VCaP (cell line): ENCODE data around the gene TPO.

Experiments
- H3K27ac ChIP-seq: fragments of 450-650 bp; 2 replicates; pipeline ENCODE4 v1.5.1; 2017
- CTCF ChIP-seq: fragments of 450-650 bp; conservative IDR thresholded peaks from 2 replicates; pipeline ENCODE4 v1.5.1; 2017; ENCODE audit warnings: mild to moderate bottlenecking, moderate library complexity

TPO gene

GRCh38 chr2:1421731-1422130, 8.5 kb downstream of the TPO start:
- no peak overlapping the region for H3K27ac ChIP-seq
- TF ChIP-seq CTCF, result no peak

GRCh38 chr2:1422131-1422530, 8.9 kb downstream of the TPO start:
- no peak overlapping the region for H3K27ac ChIP-seq
- no peak for TF ChIP-seq CTCF

GRCh38 chr2:1422716-1423285, 9.5 kb downstream of the TPO start:
- no peak overlapping the region for H3K27ac ChIP-seq
- no peak for TF ChIP-seq CTCF

- no peak overlapping the region for H3K27ac ChIP-seq
- no peak for TF ChIP-seq CTCF
Measured at GRCh38 chr2:1427086-1427485, 13.8 kb downstream of the TPO start.

GRCh38 chr2:1429895-1430294, 16.6 kb downstream of the TPO start:
- no peak for TF ChIP-seq CTCF
- no peak overlapping the region for H3K27ac ChIP-seq

GRCh38 chr2:1430491-1430890, 17.2 kb downstream of the TPO start:
- H3K27ac ChIP-seq, result no peak overlapping the region
- no peak for TF ChIP-seq CTCF

- H3K27ac ChIP-seq, result no peak overlapping the region
- TF ChIP-seq CTCF, result no peak
Measured at GRCh38 chr2:1431886-1432400, 18.7 kb downstream of the TPO start.
